Lower leg skin (tissue), 3 donors: Measurements from ENCODE around the gene ZNF335.

ENCODE experiments used
- CTCF ChIP-seq, 3 donors: fragments of 450-650 bp; IDR thresholded peaks; one replicate each; pipeline ENCODE4 v1.5.1; 2016; ENCODE audit warnings: antibody characterized with exemption in 3 of 3, mild to moderate bottlenecking in 3 of 3, moderate library complexity in 2 of 3
- POLR2A ChIP-seq, 2 donors: fragments of 450-650 bp; IDR thresholded peaks; one replicate each; pipeline ENCODE4 v1.6.1; 2016 to 2017; ENCODE audit warnings: antibody characterized with exemption in 2 of 2, mild to moderate bottlenecking in 1 of 2, moderate library complexity in 1 of 2

- TF ChIP-seq POLR2A (IDR thresholded peaks at IDR 0.05), result no peak
- no peak for TF ChIP-seq CTCF (IDR thresholded peaks at IDR 0.05)
These were observed 27.6 kb downstream of the ZNF335 start for GRCh38 chr20:45944151-45944964.
